DOHH2 (cell line): ENCODE measurements around the gene CCR5AS.

ENCODE experiments used
- EZH2phosphoT487 ChIP-seq: fragments of 200-600 bp; sonication (generic); IDR thresholded peaks from 2 replicates; pipeline ENCODE4 v1.6.1; 2017; ENCODE audit warnings: borderline replicate concordance, mild to moderate bottlenecking, antibody characterized with exemption, low read length, moderate library complexity, mixed read lengths
- TF ChIP-seq, protein P1 (sequence below): fragments of 200-600 bp; sonication (generic); IDR thresholded peaks from one replicate; pipeline ENCODE4 v1.5.1; 2014; ENCODE audit warnings: antibody characterized with exemption, mild to moderate bottlenecking, low read depth, low read length; ENCODE audit not compliant: poor library complexity, severe bottlenecking

DNA sequence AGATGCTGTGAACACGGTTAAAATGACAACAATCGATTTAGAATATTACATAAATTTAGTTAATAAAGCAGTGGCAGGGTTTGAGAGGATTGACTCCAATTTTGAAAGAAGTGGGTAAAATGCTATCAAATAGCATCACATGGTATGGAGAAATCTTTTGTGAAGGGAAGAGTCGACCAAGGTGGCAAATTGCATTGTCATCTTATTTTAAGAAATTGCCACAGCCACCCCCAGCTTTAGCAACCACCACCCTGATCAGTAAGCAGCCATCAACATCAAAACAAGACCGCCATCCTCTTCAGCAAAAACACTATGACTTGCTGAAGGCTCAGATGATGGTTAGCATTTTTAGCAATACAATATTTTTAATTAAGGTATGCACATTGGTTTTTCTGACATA lies 41.8 kb downstream of the CCR5AS start:
- TF ChIP-seq, protein P1, sequence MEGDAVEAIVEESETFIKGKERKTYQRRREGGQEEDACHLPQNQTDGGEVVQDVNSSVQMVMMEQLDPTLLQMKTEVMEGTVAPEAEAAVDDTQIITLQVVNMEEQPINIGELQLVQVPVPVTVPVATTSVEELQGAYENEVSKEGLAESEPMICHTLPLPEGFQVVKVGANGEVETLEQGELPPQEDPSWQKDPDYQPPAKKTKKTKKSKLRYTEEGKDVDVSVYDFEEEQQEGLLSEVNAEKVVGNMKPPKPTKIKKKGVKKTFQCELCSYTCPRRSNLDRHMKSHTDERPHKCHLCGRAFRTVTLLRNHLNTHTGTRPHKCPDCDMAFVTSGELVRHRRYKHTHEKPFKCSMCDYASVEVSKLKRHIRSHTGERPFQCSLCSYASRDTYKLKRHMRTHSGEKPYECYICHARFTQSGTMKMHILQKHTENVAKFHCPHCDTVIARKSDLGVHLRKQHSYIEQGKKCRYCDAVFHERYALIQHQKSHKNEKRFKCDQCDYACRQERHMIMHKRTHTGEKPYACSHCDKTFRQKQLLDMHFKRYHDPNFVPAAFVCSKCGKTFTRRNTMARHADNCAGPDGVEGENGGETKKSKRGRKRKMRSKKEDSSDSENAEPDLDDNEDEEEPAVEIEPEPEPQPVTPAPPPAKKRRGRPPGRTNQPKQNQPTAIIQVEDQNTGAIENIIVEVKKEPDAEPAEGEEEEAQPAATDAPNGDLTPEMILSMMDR = no peak
- TF ChIP-seq EZH2phosphoT487 = no peak
